ENCODE results near the gene ARSB. TPM values are rescaled to one million over a fixed set of nuclear protein-coding genes. Genes with fewer than 3 reads are reported as not detected.
A peak's percentile ranks its signal among the peaks of the same experiment; 100 is the strongest.

The ARSB gene
- total RNA-seq, 1 experiment from 2014 or later = 21.4 TPM

DNA sequence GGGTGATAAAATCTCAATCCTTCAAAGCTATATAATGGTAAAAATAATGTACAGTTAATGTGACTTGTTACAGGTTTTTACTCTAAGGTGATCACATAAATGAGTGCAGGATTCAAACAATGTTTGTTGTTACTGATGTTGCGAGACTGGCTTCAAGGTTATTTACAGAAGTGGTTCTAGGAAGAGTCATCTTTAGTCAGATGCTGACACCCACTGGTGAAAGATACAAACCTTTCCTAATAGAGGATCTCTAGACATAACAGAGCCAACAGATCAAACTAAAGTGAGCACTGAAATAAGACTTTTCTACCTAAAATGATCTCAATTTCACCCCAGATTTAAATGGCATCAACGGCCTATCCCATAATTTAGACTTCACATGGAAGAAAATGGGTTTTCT lies 20.2 kb downstream of the ARSB start:
- CTCF ChIA-PET = interaction anchor here (1.5 kb wide), 1 partner anchor 65 kb away, joined by 10 read pairs; no protein-coding TSS in a partner anchor
- TF ChIP-seq, protein P1, sequence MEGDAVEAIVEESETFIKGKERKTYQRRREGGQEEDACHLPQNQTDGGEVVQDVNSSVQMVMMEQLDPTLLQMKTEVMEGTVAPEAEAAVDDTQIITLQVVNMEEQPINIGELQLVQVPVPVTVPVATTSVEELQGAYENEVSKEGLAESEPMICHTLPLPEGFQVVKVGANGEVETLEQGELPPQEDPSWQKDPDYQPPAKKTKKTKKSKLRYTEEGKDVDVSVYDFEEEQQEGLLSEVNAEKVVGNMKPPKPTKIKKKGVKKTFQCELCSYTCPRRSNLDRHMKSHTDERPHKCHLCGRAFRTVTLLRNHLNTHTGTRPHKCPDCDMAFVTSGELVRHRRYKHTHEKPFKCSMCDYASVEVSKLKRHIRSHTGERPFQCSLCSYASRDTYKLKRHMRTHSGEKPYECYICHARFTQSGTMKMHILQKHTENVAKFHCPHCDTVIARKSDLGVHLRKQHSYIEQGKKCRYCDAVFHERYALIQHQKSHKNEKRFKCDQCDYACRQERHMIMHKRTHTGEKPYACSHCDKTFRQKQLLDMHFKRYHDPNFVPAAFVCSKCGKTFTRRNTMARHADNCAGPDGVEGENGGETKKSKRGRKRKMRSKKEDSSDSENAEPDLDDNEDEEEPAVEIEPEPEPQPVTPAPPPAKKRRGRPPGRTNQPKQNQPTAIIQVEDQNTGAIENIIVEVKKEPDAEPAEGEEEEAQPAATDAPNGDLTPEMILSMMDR (IDR thresholded peaks at IDR 0.05; ENCODE audit: unreplicated experiment) = no peak
- Mint-ChIP-seq H3K36me3 (ENCODE audit: insufficient read depth, unreplicated experiment) (no peaks in the 10 kb centered on the region), H3K27me3 (ENCODE audit: unreplicated experiment) (no peaks in the 10 kb centered on the region), H3K9me3 (ENCODE audit: low read depth, unreplicated experiment) (no peaks in the 10 kb centered on the region), H3K4me3 (ENCODE audit: low read depth, unreplicated experiment) (no peak overlapping the region), H3K27ac (ENCODE audit: unreplicated experiment) (no peak overlapping the region), H3K4me1 (ENCODE audit: low read depth, unreplicated experiment) (no peaks in the 10 kb centered on the region)
- intact Hi-C loops (cut with micrococcal nuclease; ENCODE audit: unreplicated experiment) = loop anchor here (1.0 to 5.0 kb wide), 4 partner anchors 38 to 498 kb away; no protein-coding TSS in a partner anchor
- DNase-seq = peak; percentile 27
- no TSS peak for BruUV-seq (replicated peaks)

DNA sequence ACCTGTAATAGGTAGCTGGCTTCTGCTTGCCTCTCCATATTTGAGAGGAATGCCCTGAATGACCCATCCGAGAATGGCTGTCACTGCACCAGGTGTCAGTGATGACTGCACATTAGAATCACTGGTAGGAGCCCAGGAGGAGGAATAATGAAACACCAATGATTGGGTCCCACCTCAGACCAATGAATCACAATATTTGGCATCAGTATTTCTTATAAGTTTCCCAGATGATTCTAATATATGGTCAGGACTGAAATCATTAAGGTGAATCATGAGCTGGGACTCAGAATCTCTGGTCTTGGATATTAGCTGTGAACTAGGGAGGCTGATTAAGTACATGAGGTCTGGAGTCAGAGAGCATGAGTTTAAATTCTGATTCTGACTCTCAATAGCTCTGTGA lies 23.4 kb downstream of the ARSB start:
- intact Hi-C loops (cut with micrococcal nuclease; ENCODE audit: unreplicated experiment) = no loop called here
- CTCF ChIA-PET = interaction anchor here (0.7 kb wide), 1 partner anchor 62 kb away, joined by 3 read pairs; no protein-coding TSS in a partner anchor
- no peak overlapping the region for H3K4me3 Mint-ChIP-seq (ENCODE audit: low read depth, unreplicated experiment)

DNA sequence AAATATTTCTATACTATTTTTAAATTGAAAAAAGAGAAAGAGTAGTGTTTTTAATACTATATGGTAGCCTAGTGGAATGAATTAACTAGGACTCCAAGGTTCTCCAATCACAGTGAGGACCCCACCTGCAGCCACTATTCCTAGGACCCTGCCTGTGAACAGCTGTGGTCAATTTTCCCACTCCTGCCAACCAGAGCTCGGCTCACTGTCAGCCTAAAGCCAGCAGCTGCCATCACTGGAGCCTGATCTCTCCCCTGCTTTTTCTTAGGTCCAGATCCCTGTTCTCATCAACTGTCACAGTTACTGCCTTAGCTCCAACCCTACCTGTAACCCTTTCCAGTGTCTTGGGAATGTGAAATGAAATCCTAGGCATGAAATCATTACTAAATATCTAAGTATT lies 25.3 kb downstream of the ARSB start:
- no peak for DNase-seq
- TF ChIP-seq, protein P1 (IDR thresholded peaks at IDR 0.05; ENCODE audit: unreplicated experiment) = no peak
- H3K27me3 Mint-ChIP-seq (ENCODE audit: unreplicated experiment) = no peaks in the 10 kb centered on the region
- peaks cover 20% of the 10 kb centered on the region for H3K4me1 Mint-ChIP-seq (ENCODE audit: low read depth, unreplicated experiment)
- no TSS peak for BruUV-seq (replicated peaks)
- H3K27ac Mint-ChIP-seq (ENCODE audit: unreplicated experiment) = no peak overlapping the region
- H3K9me3 Mint-ChIP-seq (ENCODE audit: low read depth, unreplicated experiment) = no peaks in the 10 kb centered on the region
- no peaks in the 10 kb centered on the region for H3K36me3 Mint-ChIP-seq (ENCODE audit: insufficient read depth, unreplicated experiment)
- intact Hi-C loops (cut with micrococcal nuclease; ENCODE audit: unreplicated experiment) = no loop called here
- CTCF ChIA-PET = no interaction called here
- H3K4me3 Mint-ChIP-seq (ENCODE audit: low read depth, unreplicated experiment) = no peak overlapping the region

More for the DNA sequence above, 23.4 kb downstream of the ARSB start:
- TF ChIP-seq, protein P1 (IDR thresholded peaks at IDR 0.05; ENCODE audit: unreplicated experiment) = no peak
- H3K9me3 Mint-ChIP-seq (ENCODE audit: low read depth, unreplicated experiment) = no peaks in the 10 kb centered on the region
- peaks cover 20% of the 10 kb centered on the region for H3K4me1 Mint-ChIP-seq (ENCODE audit: low read depth, unreplicated experiment)
- no peak for DNase-seq
- no peaks in the 10 kb centered on the region for H3K27me3 Mint-ChIP-seq (ENCODE audit: unreplicated experiment)
- H3K27ac Mint-ChIP-seq (ENCODE audit: unreplicated experiment) = no peak overlapping the region
- no TSS peak for BruUV-seq (replicated peaks)
- H3K36me3 Mint-ChIP-seq (ENCODE audit: insufficient read depth, unreplicated experiment) = no peaks in the 10 kb centered on the region

DNA sequence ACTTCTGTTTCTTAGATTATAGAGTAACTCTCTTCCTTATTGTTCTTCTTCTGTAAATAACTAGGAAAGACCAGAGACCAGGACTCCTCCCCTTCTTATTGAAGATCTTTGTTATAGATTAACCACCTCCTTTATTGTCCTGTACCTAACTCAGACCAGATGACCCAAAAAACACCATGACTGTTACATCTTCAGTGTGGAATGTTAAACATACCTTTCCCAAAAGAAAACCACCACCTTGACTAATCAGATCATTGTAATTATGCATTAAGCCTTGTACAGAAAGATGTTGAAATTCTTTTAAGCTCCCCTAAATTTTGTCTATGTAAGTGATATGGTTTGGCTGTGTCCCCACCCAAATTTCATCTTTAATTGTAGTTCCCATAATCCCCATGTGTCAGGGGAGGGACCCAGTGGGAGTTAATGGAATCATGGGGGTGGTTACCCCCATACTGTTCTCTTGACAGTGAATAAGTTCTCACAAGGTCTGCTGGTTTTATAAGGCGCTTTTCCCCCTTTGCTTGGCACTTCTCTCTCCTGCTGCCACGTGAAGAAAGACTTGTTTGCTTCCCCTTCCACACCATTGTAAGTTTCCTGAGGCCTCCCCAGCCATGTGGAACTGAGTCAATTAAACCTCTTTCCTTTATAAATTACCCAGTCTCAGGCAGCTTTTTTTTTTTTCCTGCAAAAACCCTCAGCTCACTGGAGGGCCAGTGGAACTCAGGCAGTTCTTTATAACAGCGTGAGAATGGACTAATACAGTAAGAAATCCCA lies 26.3 kb downstream of the ARSB start:
- Mint-ChIP-seq H3K9me3 (ENCODE audit: low read depth, unreplicated experiment) (no peaks in the 10 kb centered on the region), H3K27me3 (ENCODE audit: unreplicated experiment) (no peaks in the 10 kb centered on the region), H3K27ac (ENCODE audit: unreplicated experiment) (no peak overlapping the region), H3K36me3 (ENCODE audit: insufficient read depth, unreplicated experiment) (no peaks in the 10 kb centered on the region), H3K4me3 (ENCODE audit: low read depth, unreplicated experiment) (no peak overlapping the region), H3K4me1 (ENCODE audit: low read depth, unreplicated experiment) (peaks cover 20% of the 10 kb centered on the region)
- TF ChIP-seq, protein P1 (IDR thresholded peaks at IDR 0.05; ENCODE audit: unreplicated experiment) = no peak
- BruUV-seq (replicated peaks) = no TSS peak
- intact Hi-C loops (cut with micrococcal nuclease; ENCODE audit: unreplicated experiment) = no loop called here
- CTCF ChIA-PET = interaction anchor here (0.5 to 1.0 kb wide), 3 partner anchors 25 to 271 kb away, joined by 3 to 4 read pairs (median 3); no protein-coding TSS in a partner anchor
- DNase-seq = no peak

All from Calu3 (cell line).